GM21367 (cell line): Measurements from ENCODE around the gene CYSTM1.

ENCODE experiments used
- ATAC-seq: cut with Tn5 transposase; IDR thresholded peaks from one replicate; pipeline ENCODE4 v1.9.1; 2021; ENCODE audit not compliant: unreplicated experiment

Gene CYSTM1

DNA sequence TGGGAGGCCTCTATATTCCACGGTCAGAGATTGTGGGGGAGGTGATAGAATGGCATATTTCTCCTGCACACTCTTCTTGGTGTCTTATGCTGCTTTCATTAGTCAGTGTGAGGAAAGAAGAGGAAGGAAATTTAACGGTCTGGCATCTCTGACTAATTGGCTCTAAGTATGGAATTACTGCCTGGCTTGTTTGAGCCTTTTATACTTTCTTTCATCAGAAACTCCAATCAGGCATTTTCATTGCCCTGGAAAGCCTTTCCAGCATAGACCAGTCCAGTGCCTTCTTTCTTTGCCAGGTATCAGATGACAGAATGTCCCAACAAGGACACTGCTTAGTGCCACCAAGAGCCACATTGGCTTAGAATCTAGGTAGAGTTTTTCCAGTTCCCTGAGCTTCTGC, 30.2 kb downstream of the CYSTM1 start:
- no peak for ATAC-seq

- ATAC-seq: no peak
Observed at GRCh38 chr5:140205952-140206351, 31.0 kb downstream of the CYSTM1 start.

DNA sequence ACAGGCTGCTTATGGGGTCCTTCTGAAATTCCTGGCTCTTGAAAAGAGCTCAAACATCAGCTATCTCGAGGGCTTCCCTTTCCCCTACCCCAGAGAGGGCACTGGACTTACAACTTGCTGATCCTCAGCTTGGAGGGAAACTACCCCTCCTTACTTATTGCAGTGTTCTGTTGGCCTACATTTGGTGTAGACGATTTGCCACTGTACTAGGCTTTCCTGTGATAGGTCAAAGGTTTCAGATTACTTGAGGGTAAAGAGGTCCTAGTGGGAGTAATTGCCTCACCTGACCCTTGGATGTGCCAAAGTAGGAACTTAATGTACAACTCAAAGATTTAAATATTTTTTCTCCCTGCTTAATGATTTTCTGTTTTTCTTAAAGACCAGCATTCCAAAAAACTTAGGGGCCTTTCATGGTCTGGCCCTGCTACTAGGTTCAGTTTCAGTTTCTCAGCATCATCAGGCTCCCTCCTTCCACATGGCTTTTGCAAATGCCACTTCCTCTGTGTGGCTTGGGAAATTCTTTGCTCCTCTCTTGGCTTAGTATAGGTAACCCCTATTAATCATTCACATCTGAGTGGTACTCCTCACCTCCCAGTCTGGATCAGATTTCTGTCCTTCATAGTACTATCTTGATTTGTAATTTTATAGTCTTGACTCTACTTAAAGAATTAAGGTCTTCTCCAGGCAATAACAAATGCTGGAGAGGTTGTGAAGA, 32.4 kb downstream of the CYSTM1 start:
- no peak for ATAC-seq

DNA sequence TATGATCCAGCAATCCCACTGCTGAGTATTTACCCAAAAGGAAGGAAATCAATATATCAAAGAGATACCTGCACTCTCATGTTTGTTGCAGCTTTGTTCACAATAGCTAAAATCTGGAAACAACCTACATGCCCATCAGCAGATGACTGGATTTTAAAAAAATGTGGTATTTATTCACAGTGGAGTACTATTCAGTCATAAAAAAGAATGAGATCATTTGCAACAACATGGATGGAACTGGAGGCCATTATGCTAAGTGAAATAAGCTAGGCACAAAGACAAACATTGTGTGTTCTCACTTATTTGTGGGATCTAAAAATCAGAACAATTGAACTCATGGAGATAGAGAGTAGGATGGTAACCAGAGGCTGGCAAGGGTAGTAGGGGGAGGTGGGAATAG, 33.1 kb downstream of the CYSTM1 start:
- ATAC-seq: no peak

GRCh38 chr5:140213370-140213983, 38.5 kb downstream of the CYSTM1 start:
- ATAC-seq: no peak

DNA sequence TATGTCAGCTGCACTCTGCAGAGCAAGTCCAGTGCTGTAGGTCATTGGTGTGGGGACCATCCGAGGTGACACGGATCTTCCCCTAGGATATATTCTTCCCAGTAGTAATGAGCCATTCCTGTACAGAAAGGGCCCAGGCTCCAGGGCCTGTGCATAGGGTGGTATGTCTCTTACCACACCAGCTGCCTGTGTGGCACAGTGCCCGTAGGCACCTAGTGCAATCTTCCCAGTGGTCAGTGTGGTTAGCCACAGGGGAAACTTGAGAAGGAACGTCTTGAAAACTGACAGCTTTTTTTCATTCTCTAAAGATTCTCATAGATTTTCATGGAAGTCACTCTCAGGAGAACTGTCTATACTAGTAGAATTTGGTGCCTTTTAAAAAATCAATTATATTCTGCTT, 39.8 kb downstream of the CYSTM1 start:
- ATAC-seq: no peak

- no peak for ATAC-seq
Observed at GRCh38 chr5:140215276-140215675, 40.3 kb downstream of the CYSTM1 start.

DNA sequence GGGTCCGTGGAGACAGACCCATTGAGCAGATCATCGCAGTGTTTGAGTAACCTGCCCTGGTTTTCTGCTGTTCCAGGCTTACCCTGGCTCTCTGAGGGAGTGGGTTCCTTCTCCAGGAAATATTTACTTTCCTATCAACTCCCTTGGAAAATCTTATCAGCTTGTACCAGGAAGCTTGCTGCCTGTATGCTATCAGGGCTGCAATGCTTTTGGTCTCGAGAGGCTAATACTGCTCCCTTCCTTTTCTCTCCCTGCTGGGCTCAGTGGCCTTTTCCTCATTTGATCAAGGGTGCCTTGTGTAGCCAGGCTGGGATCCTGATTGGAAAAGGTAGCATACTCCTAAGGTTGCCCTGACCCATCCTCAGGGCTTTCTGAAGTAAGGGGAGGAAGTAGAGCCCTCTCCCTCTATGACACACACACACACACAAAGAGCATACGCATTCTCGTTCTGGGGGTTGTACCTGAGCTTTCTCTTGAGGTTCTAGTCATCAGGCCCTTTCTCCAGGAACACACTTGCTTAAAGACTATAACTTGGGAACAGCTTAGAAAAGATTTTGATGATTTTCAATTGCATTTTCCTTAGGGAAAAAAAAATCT, 41.6 kb downstream of the CYSTM1 start:
- no peak for ATAC-seq

DNA sequence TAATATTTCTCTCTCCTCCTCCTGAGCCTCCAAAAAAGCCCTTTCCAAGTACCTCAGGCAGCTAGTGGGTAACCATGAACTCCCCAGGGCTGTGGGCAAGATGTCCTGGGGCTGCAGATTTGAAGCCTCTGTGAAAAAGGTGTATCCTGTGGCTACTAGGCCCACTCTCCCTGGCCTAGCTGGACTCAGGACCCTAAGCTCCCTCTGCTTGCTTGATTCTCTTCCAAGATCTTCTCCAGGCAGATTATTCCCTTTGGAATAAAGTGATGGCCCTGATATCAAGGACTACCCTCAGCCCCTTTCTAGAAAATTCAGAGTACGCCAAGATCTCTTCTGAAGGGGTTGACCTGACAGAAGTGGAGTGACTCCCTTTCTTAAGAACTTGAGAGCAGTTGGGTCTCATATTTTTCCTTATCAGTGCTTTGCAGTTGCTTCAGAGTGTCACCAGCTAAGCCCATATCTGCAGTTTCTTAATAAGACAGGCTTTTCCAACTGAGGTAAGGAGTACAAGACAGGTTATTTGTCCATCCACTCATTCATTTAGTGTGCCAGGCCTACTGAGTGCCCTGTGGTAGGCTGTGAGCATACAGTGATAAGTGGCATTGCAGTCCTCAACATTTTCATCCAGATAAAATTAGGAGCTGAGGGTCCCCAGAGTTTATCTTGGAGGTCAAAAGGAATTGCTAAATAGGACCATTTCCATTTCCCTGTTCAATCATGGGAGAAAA, 42.5 kb downstream of the CYSTM1 start:
- no peak for ATAC-seq

GRCh38 chr5:140219068-140219991, 44.3 kb downstream of the CYSTM1 start:
- peak; percentile 9 for ATAC-seq

GRCh38 chr5:140220032-140220697, 45.2 kb downstream of the CYSTM1 start:
- peak; percentile 57 for ATAC-seq

DNA sequence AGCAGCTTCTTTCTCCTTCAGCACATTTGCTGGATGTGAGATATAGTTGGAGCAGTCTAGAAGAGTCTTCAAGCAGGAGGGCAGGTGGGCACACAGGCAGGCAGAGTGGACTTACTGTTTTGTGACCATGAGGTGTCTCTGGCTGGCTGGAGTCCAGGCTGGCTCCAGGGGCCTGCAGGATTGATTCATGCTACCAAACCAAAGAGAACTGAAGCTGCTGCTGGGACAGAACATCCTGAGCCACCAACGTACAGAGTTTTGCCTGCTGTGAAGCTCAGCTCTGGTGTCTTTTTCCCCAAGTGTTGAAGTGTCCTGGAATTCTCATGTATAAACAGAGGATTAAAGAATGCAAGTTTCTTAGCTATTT, 45.7 kb downstream of the CYSTM1 start:
- no peak for ATAC-seq

DNA sequence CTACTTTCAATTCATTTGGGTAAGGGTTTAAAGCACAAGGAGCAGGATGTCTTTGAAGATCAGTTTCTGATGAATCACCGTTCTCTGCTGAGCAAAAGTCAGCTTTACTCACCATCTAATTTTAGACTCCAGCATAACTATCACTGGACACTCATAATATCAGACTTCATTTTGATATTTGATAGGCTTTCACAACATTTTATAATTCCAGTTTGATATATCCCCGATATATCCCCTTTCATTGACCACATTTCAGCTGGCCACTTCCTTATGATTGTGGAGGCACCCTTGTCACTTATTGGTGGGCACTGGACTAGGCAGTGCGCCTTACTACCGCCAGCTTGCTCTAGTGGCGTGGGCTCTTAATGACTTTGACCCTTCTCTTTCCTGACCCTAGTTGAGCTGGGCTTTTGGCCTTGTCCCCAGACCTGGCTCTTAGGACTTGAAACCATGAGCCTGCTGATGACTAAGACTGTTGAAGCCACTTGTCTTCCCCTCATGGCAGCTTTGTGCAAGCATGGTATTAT, 46.8 kb downstream of the CYSTM1 start:
- ATAC-seq: no peak

GRCh38 chr5:140222416-140222815, 47.4 kb downstream of the CYSTM1 start:
- ATAC-seq: no peak

- ATAC-seq: no peak
Observed at GRCh38 chr5:140223567-140223966, 48.6 kb downstream of the CYSTM1 start.

GRCh38 chr5:140224658-140225057, 49.7 kb downstream of the CYSTM1 start:
- no peak for ATAC-seq

DNA sequence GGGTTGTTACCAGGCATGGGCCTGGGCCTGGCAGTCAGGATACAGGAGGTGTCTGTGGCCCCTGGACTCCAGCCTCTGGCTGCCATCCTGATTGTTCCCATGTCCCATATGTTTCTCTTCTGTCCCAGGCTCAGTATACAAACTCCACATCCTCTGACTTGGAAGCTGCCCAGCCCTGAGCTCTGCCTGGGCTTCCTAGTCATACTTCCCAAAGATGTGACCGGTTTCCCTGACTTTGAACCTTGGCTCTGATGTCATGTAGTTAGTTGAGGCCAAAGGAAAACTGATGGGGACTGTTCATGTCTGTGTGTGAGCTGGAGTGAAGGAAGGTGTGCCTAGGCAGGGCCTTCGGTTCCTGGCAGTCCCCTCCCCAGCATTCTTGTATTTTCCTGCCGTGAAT, 50.4 kb downstream of the CYSTM1 start:
- ATAC-seq: no peak

DNA sequence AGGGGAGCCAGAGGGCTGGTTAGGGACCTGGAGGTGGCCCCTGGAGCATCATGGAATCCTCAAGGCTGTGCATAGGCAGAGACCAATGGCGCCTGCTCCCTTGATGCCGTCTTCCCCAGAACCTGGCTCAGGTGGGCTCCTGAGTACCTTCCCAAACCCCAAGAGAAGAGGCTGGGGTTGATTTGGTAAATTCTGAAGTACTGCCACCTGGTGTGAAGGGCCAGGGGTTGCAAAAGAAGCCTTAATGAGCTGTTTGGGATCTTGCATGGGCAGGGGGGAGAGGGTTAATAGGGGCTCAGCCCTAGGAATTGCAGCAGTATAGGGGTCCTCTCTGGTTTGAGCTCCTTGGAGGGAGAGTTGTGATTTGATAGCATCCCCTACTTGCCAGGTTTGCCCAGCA, 52.1 kb downstream of the CYSTM1 start:
- no peak for ATAC-seq

DNA sequence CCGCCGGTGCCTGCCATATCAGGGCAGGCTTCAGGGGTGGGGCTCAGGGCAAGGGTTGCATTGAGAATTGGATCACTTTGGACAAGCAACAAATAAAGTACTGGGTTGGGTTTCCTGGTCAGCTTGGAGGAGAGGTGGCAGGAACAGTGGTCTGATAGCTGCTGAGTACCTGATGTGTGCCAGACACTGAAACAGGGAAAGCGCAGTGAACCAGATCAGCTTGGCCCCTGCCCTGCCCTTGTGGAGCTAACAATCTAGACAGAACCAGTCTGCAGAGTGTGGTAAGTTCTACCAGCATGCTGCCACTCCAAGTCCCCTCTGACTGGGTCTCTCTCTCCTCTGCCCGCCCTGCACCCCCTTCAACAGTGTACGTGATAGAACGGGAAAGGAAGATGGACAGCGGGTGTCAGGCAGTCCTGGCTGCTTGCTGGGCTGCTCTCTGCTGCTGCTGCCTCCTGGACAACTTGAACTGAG, 53.4 kb downstream of the CYSTM1 start:
- ATAC-seq: no peak

GRCh38 chr5:140230373-140230772, 55.4 kb downstream of the CYSTM1 start:
- ATAC-seq: no peak
